ENCODE results near the gene MT1A.
"Not testable (repeated sequence)": the region's sequence is repeated elsewhere in the genome, so short reads cannot be mapped to it uniquely, and the experiment has no call there.

MT1A gene

GRCh38 chr16:56653218-56653617 lies 14.8 kb downstream of the MT1A start:
- no peak overlapping the region for H3K4me3 ChIP-seq (replicated peaks; ENCODE audit: low read depth, low read length)
- DNase-seq (ENCODE audit: low read depth): no peak
- TF ChIP-seq, protein P1, sequence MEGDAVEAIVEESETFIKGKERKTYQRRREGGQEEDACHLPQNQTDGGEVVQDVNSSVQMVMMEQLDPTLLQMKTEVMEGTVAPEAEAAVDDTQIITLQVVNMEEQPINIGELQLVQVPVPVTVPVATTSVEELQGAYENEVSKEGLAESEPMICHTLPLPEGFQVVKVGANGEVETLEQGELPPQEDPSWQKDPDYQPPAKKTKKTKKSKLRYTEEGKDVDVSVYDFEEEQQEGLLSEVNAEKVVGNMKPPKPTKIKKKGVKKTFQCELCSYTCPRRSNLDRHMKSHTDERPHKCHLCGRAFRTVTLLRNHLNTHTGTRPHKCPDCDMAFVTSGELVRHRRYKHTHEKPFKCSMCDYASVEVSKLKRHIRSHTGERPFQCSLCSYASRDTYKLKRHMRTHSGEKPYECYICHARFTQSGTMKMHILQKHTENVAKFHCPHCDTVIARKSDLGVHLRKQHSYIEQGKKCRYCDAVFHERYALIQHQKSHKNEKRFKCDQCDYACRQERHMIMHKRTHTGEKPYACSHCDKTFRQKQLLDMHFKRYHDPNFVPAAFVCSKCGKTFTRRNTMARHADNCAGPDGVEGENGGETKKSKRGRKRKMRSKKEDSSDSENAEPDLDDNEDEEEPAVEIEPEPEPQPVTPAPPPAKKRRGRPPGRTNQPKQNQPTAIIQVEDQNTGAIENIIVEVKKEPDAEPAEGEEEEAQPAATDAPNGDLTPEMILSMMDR (IDR thresholded peaks at IDR 0.05; ENCODE audit: low read length, missing control alignments): no peak

GRCh38 chr16:56657555-56658326 lies 19.3 kb downstream of the MT1A start, which contains the start of gene MT1F:
Gene MT1F, plus strand, starts transcription at chr16:56657959. Its CDS starts 100 bp downstream, at chr16:56658059.
- TF ChIP-seq, protein P1 (IDR thresholded peaks at IDR 0.05; ENCODE audit: low read length, missing control alignments): no peak
- H3K4me3 ChIP-seq (replicated peaks; ENCODE audit: low read depth, low read length): peak within 1 kb of the TSS; percentile 48
- DNase-seq (ENCODE audit: low read depth): peak; percentile 29

- TF ChIP-seq, protein P1 (IDR thresholded peaks at IDR 0.05; ENCODE audit: low read length, missing control alignments): no peak
- peak overlapping the region; percentile 48 for H3K4me3 ChIP-seq (replicated peaks; ENCODE audit: low read depth, low read length)
Measured at GRCh38 chr16:56658327-56658875, 19.9 kb downstream of the MT1A start.

GRCh38 chr16:56662357-56663354 lies 24.2 kb downstream of the MT1A start:
- H3K4me3 ChIP-seq (replicated peaks; ENCODE audit: low read depth, low read length): no peak overlapping the region
- TF ChIP-seq, protein P1 (IDR thresholded peaks at IDR 0.05; ENCODE audit: low read length, missing control alignments): no peak
- DNase-seq (ENCODE audit: low read depth): no peak

More at GRCh38 chr16:56658327-56658875, 19.9 kb downstream of the MT1A start:
- DNase-seq (ENCODE audit: low read depth): no peak

GRCh38 chr16:56664506-56664905 lies 26.0 kb downstream of the MT1A start:
- no peak overlapping the region for H3K4me3 ChIP-seq (replicated peaks; ENCODE audit: low read depth, low read length)
- DNase-seq (ENCODE audit: low read depth): no peak
- TF ChIP-seq, protein P1 (IDR thresholded peaks at IDR 0.05; ENCODE audit: low read length, missing control alignments): no peak

DNA sequence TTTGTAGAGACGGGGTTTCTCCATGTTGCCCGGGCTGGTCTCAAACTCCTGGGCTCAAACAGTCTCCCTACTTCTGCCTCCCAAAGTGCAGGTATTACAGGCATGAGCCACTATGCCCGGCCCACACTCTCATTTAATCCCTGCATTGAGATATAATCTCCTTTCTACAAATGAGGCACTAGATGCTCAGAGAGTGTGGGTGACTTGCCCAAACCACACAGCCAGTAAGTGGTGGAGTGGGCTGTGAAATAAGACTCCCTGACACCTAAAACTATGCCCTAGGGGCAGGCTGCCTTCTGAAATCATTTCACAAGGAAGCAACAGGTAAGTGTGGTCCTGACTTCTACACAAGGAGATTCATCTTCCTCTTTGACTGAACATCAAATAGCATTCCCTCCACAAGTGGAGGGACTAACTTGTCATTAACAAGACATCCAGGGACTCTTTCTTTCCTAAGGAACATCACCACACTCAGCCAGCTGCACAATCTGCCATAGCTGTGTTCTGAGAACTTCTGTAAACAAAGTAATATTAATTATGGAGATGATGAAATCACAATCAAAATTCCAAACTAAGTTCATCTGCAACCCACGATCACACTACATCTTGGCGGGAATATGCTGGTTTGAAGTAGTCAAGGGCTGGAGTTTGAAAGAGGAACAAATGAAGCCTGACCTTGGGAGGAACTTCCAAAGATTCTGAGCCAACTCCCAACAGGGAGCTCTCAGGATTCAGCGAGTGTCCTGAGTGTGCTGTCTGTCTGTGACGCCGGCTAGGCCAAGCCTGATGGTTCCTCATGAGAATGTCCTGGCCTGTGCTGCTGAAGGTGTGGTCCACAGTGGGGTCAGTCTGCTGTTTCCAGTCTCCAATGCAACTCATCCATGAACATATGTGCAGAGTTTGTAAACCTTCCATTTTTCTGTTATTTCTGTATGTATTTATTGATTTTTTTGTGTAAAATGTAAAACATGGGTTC lies 27.1 kb downstream of the MT1A start:
- not testable (repeated sequence) for H3K4me3 ChIP-seq (replicated peaks; ENCODE audit: low read depth, low read length); DNase-seq (ENCODE audit: low read depth)

Measured in fibroblast of pulmonary artery (primary cell).